B cell (primary cell): ENCODE measurements around the gene KATNAL2. TPM values are rescaled to one million over a fixed set of nuclear protein-coding genes. Genes with fewer than 3 reads are reported as not detected.
"Not testable (repeated sequence)": the region's sequence is repeated elsewhere in the genome, so short reads cannot be mapped to it uniquely, and the experiment has no call there.

ENCODE experiments used
- ATAC-seq: fragments of 200-7000 bp; cut with Tn5 transposase; one replicate; pipeline ENCODE4 v1.10.0; 2021; ENCODE audit warnings: low read depth, mild to moderate bottlenecking, moderate number of reproducible peaks, moderate library complexity
- CTCF ChIA-PET: fragments of 350-600 bp; sonication (Branson Sonifier 250); formaldehyde crosslinking; loops from one replicate; lab custom pipeline; 2021; ENCODE audit warnings: antibody characterized with exemption, inconsistent platforms; lab: Charles Lee
- POLR2A ChIA-PET: fragments of 350-600 bp; sonication (Branson Sonifier 250); formaldehyde crosslinking; loops from one replicate; lab custom pipeline; 2021; ENCODE audit warnings: antibody characterized with exemption; lab: Charles Lee
- DNase-seq: peaks from one replicate; pipeline ENCODE4 v3.0.0; 2013
- H2AFZ ChIP-seq: 2 replicates; pipeline ENCODE4 v1.6.1; 2012; ENCODE audit warnings: mild to moderate bottlenecking, low read depth, low read length; ENCODE audit not compliant: insufficient read depth, poor library complexity, severe bottlenecking
- H3K27ac ChIP-seq, 2 donors: 1 replicate in 1 of 2; 2 replicates in 1 of 2; pipeline ENCODE4 v1.5.1; 2012 to 2013; ENCODE audit warnings: low read length in 2 of 2, mild to moderate bottlenecking in 2 of 2, moderate library complexity in 1 of 2
- H3K27me3 ChIP-seq, 4 experiments: fragments of 200-600 bp in 1 of 4; sonication (generic) in 1 of 4; replicated peaks in 1 of 4; 1 replicate in 2 of 4; 2 replicates in 2 of 4; pipeline versions ENCODE4 v1.6.1 to v1.7.0; 2013 to 2016; ENCODE audit warnings: low read length in 3 of 4, mild to moderate bottlenecking in 2 of 4, mixed read lengths in 1 of 4, moderate library complexity in 1 of 4; ENCODE audit not compliant: insufficient read depth in 4 of 4, control insufficient read depth in 3 of 4; ENCODE audit errors: control extremely low read depth in 1 of 4
- H3K36me3 ChIP-seq, 2 experiments: replicated peaks in 1 of 2; 1 replicate in 1 of 2; 2 replicates in 1 of 2; pipeline versions ENCODE4 v1.6.1 to v1.7.1; 2013; ENCODE audit warnings: low read length in 1 of 2; ENCODE audit not compliant: insufficient read depth in 2 of 2, control insufficient read depth in 1 of 2; ENCODE audit errors: control extremely low read depth in 1 of 2, extremely low read depth in 1 of 2
- H3K4me1 ChIP-seq, 2 donors: fragments of 200-600 bp in 1 of 2; sonication (generic) in 1 of 2; 1 replicate in 1 of 2; 2 replicates in 1 of 2; pipeline versions ENCODE4 v1.5.1 to v1.6.1; 2013 to 2017; ENCODE audit warnings: low read length in 2 of 2; ENCODE audit not compliant: control insufficient read depth in 2 of 2, insufficient read depth in 2 of 2
- H3K4me2 ChIP-seq: replicated peaks from 2 replicates; pipeline ENCODE3; 2012; ENCODE audit warnings: mild to moderate bottlenecking, low read depth, low read length; ENCODE audit not compliant: poor library complexity, severe bottlenecking
- H3K4me3 ChIP-seq, 5 experiments: fragments of 200-600 bp in 1 of 5; sonication (generic) in 1 of 5; 1 replicate in 3 of 5; 2 replicates in 2 of 5; pipeline versions ENCODE4 v1.5.1 to v1.7.0; 2011 to 2016; ENCODE audit warnings: low read length in 4 of 5, mild to moderate bottlenecking in 4 of 5, low read depth in 2 of 5, control low read depth in 1 of 5, moderate library complexity in 1 of 5; ENCODE audit not compliant: insufficient read depth in 1 of 5; ENCODE audit errors: control extremely low read depth in 1 of 5, extremely low read depth in 1 of 5
- H3K79me2 ChIP-seq: fragments of 200-600 bp; sonication (generic); one replicate; pipeline ENCODE4 v1.6.0; 2016; ENCODE audit warnings: low read length; ENCODE audit not compliant: control insufficient read depth, insufficient read depth
- H3K9ac ChIP-seq: fragments of 200-600 bp; sonication (generic); 2 replicates; pipeline ENCODE4 v1.6.1; 2017; ENCODE audit warnings: mild to moderate bottlenecking, low read length, moderate library complexity
- H3K9me3 ChIP-seq, 3 donors: one replicate each; pipeline versions ENCODE4 v1.6.1 to v1.7.1; 2013; ENCODE audit warnings: low read length in 2 of 3; ENCODE audit not compliant: control insufficient read depth in 2 of 3, insufficient read depth in 1 of 3; ENCODE audit errors: control extremely low read depth in 1 of 3
- H4K20me1 ChIP-seq: 2 replicates; pipeline ENCODE4 v1.6.0; 2012; ENCODE audit warnings: mild to moderate bottlenecking, low read length; ENCODE audit not compliant: insufficient read depth, control insufficient read depth, poor library complexity, severe bottlenecking
- H3K27ac Mint-ChIP-seq: one replicate; pipeline ENCODE4 v1.8.0; 2021; ENCODE audit warnings: mixed read lengths
- H3K27me3 Mint-ChIP-seq: one replicate; pipeline ENCODE4 v1.8.0; 2021; ENCODE audit warnings: mixed read lengths
- H3K4me1 Mint-ChIP-seq: one replicate; pipeline ENCODE4 v1.8.0; 2021; ENCODE audit warnings: mixed read lengths
- H3K4me3 Mint-ChIP-seq: one replicate; pipeline ENCODE4 v1.8.0; 2021; ENCODE audit warnings: mixed read lengths
- H3K9me3 Mint-ChIP-seq: one replicate; pipeline ENCODE4 v1.8.0; 2022; ENCODE audit warnings: mixed read lengths; ENCODE audit not compliant: insufficient read depth
- WGBS: methylation state at CpG from one replicate; pipeline ENCODE4 v1.1.5; 2013; ENCODE audit warnings: missing lambda C conversion rate; ENCODE audit not compliant: insufficient coverage; 5-methylcytosine and 5-hydroxymethylcytosine counted together
- intact Hi-C: fragments of 100-400 bp; cut with micrococcal nuclease; formaldehyde crosslinking; loops from one replicate; pipeline ENCODE4 v1.10.0; 2022
- polyA plus RNA-seq: library from polyadenylated mRNA; depleted of rRNA; stranded (reverse); fragments of >200 nt; gene quantifications from 2 replicates; pipeline ENCODE4 v1.2.3, GENCODE V29; 2012
- total RNA-seq, 2 donors: library from RNA; stranded (reverse); fragments of 120-200 nt in 1 of 2; gene quantifications; 1 replicate in 1 of 2; 2 replicates in 1 of 2; pipeline versions ENCODE4 v1.2.3 to v1.2.4, GENCODE V29; 2013 to 2022

Gene KATNAL2
- total and polyA plus RNA-seq, 2 donors (not counting 1 experiment from before 2014, with no cell fraction given): 1.3 to 3.1 TPM

- intact Hi-C loops, H3K4me1 ChIP-seq, H2AFZ ChIP-seq, H3K4me3 Mint-ChIP-seq, POLR2A ChIA-PET, ATAC-seq, DNase-seq, H3K79me2 ChIP-seq, H3K27me3 ChIP-seq, H3K4me2 ChIP-seq, H3K4me3 ChIP-seq, H3K27me3 Mint-ChIP-seq, H3K9me3 ChIP-seq, H3K27ac Mint-ChIP-seq, H3K27ac ChIP-seq, H3K9ac ChIP-seq, H3K36me3 ChIP-seq, H4K20me1 ChIP-seq, H3K9me3 Mint-ChIP-seq, CTCF ChIA-PET, H3K4me1 Mint-ChIP-seq: not testable (repeated sequence)
- WGBS: no CpG with 5 or more reads among the region's 31 CpGs
These were observed 47.3 kb downstream of the KATNAL2 start for GRCh38 chr18:46964579-46965293.

- H3K4me2 ChIP-seq, H3K4me3 Mint-ChIP-seq, H3K27me3 Mint-ChIP-seq, H3K4me1 Mint-ChIP-seq, H3K36me3 ChIP-seq, H3K4me3 ChIP-seq, H3K4me1 ChIP-seq, H3K27ac Mint-ChIP-seq, H2AFZ ChIP-seq, H3K9me3 Mint-ChIP-seq, H3K27me3 ChIP-seq, H3K79me2 ChIP-seq, intact Hi-C loops, H3K9me3 ChIP-seq, CTCF ChIA-PET, H3K27ac ChIP-seq, ATAC-seq, POLR2A ChIA-PET, H4K20me1 ChIP-seq, H3K9ac ChIP-seq, DNase-seq: not testable (repeated sequence)
- WGBS: no CpG with 5 or more reads among the region's 10 CpGs
These were observed 48.9 kb downstream of the KATNAL2 start for GRCh38 chr18:46966266-46966665.

GRCh38 chr18:46969551-46969950 lies 52.1 kb downstream of the KATNAL2 start:
- no CpG with 5 or more reads among the region's 32 CpGs for WGBS
- H3K4me3 Mint-ChIP-seq, H3K27ac Mint-ChIP-seq, H3K27me3 ChIP-seq, H3K4me1 ChIP-seq, ATAC-seq, H3K27ac ChIP-seq, H3K27me3 Mint-ChIP-seq, H4K20me1 ChIP-seq, DNase-seq, H3K9me3 Mint-ChIP-seq, POLR2A ChIA-PET, H2AFZ ChIP-seq, H3K4me2 ChIP-seq, CTCF ChIA-PET, H3K79me2 ChIP-seq, H3K9me3 ChIP-seq, H3K4me1 Mint-ChIP-seq, H3K36me3 ChIP-seq, intact Hi-C loops, H3K4me3 ChIP-seq, H3K9ac ChIP-seq: not testable (repeated sequence)

- H3K27ac ChIP-seq, H3K36me3 ChIP-seq, H3K4me3 ChIP-seq, H3K27ac Mint-ChIP-seq, H3K27me3 ChIP-seq, DNase-seq, H3K9me3 ChIP-seq, H3K4me1 ChIP-seq, H3K4me3 Mint-ChIP-seq, H3K27me3 Mint-ChIP-seq, ATAC-seq, H3K9me3 Mint-ChIP-seq, H3K4me2 ChIP-seq, H3K9ac ChIP-seq, H2AFZ ChIP-seq, H3K4me1 Mint-ChIP-seq, H4K20me1 ChIP-seq, intact Hi-C loops, H3K79me2 ChIP-seq, POLR2A ChIA-PET, CTCF ChIA-PET: not testable (repeated sequence)
- no CpG with 5 or more reads among the region's 10 CpGs for WGBS
These were observed 102.5 kb downstream of the KATNAL2 start for GRCh38 chr18:47019870-47020269.
